ENCODE results near the gene VASN.

VASN gene

DNA sequence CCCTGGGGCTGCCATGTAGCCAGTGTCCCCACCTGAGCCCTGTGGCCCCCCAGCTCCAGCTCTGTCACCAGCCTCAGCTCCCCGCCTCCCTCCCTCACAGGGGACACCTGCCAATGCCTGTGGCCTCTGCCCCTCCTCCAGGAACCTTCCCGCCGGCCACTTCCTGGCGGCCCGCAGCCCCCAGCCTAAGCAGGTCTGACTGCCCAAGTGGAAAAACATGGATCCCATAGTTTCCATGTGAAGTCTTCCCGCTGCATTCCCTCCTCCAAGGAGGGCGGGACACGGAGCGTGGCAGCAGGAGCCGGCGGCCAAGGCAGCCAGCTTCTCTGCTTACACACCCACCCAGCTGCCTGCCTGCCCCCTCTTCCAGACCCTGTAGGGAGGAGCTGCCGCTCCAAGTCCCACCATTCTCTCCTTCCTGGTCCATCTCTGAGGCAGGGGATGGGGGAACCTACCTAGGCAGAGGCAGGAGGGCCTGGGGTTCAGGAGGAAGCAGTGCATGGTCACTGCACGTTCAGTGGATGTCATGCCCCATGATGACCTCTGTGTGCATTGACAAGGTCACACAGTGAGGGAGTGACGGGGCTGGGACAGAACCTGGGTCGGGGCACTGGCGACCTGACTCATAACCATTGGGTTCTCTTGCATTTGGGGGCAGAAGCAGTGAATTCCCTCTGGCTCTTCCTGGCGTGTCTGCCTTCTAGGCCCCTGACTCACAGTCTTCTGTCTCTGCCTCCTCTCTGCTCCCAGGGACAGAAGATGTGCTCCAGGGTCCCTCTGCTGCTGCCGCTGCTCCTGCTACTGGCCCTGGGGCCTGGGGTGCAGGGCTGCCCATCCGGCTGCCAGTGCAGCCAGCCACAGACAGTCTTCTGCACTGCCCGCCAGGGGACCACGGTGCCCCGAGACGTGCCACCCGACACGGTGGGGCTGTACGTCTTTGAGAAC, 8.7 kb downstream of the VASN start:
- H2BK12ac ChIP-seq (ENCODE audit: low read length) = no peak overlapping the region
- WGBS, 2 donors (ENCODE audit: extremely low coverage in 2 of 2, insufficient read length in 2 of 2, insufficient replicate concordance in 1 of 2) = no CpG with 5 or more reads among the region's 26 CpGs

DNA sequence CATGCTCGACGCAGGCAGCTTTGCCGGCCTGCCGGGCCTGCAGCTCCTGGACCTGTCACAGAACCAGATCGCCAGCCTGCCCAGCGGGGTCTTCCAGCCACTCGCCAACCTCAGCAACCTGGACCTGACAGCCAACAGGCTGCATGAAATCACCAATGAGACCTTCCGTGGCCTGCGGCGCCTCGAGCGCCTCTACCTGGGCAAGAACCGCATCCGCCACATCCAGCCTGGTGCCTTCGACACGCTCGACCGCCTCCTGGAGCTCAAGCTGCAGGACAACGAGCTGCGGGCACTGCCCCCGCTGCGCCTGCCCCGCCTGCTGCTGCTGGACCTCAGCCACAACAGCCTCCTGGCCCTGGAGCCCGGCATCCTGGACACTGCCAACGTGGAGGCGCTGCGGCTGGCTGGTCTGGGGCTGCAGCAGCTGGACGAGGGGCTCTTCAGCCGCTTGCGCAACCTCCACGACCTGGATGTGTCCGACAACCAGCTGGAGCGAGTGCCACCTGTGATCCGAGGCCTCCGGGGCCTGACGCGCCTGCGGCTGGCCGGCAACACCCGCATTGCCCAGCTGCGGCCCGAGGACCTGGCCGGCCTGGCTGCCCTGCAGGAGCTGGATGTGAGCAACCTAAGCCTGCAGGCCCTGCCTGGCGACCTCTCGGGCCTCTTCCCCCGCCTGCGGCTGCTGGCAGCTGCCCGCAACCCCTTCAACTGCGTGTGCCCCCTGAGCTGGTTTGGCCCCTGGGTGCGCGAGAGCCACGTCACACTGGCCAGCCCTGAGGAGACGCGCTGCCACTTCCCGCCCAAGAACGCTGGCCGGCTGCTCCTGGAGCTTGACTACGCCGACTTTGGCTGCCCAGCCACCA, 9.7 kb downstream of the VASN start:
- Histone ChIP-seq H3K18ac (ENCODE audit: low read length) (no peak overlapping the region), H4K91ac (ENCODE audit: low read depth, low read length, poor library complexity) (no peak overlapping the region), H3K9ac (ENCODE audit: low read depth, low read length, poor library complexity) (no peak overlapping the region), H3K4ac (ENCODE audit: low read length) (no peak overlapping the region), H3K4me2 (ENCODE audit: insufficient read depth, low read length, poor library complexity, severe bottlenecking) (no peak overlapping the region), H3K23ac (ENCODE audit: low read depth, low read length, poor library complexity) (peak overlapping the region; percentile 85), H3K27me3 (ENCODE audit: control insufficient read depth in 3 of 3, insufficient read depth in 3 of 3, low read depth in 1 of 3, low read length in 3 of 3) (no peaks in the 10 kb centered on the region), H2BK12ac (ENCODE audit: low read length) (peak overlapping the region; percentile 24), H3K4me3 (ENCODE audit: low read length in 2 of 2) (no peak overlapping the region), H2BK5ac (ENCODE audit: low read length) (peak overlapping the region; percentile 62), H2BK120ac (ENCODE audit: low read depth, low read length) (no peak overlapping the region), H3K36me3 (replicated peaks in 1 of 2; ENCODE audit: control insufficient read depth in 2 of 2, insufficient read depth in 2 of 2, low read length in 2 of 2) (peaks cover 5 to 20% of the 10 kb centered on the region in 2 donors), H3K27ac (replicated peaks; ENCODE audit: low read length) (no peak overlapping the region), H2BK15ac (ENCODE audit: low read length) (no peak overlapping the region), H3K9me3 (replicated peaks in 1 of 2; ENCODE audit: control insufficient read depth in 2 of 2, insufficient read depth in 1 of 2, low read depth in 1 of 2, low read length in 2 of 2) (no peaks in the 10 kb centered on the region), H2AK5ac (ENCODE audit: low read depth, low read length) (peak overlapping the region; percentile 12), H4K8ac (ENCODE audit: low read depth, low read length) (no peak overlapping the region), H3K79me1 (ENCODE audit: low read depth, low read length) (peaks cover 14% of the 10 kb centered on the region), H2AFZ (ENCODE audit: low read length) (no peak overlapping the region), H3K14ac (ENCODE audit: low read length) (peak overlapping the region; percentile 82), H3K4me1 (ENCODE audit: control insufficient read depth in 2 of 2, insufficient read depth in 1 of 2, low read depth in 1 of 2, low read length in 2 of 2) (peaks cover 15 to 25% of the 10 kb centered on the region in 2 donors)
- no CpG with 5 or more reads among the region's 59 CpGs for WGBS, 2 donors (ENCODE audit: extremely low coverage in 2 of 2, insufficient read length in 2 of 2, insufficient replicate concordance in 1 of 2)
- no peak for DNase-seq (ENCODE audit: low spot score)

More for the DNA sequence above, 8.7 kb downstream of the VASN start:
- peaks cover 15% of the 10 kb centered on the region for H3K79me1 ChIP-seq (ENCODE audit: low read depth, low read length)
- H3K4ac ChIP-seq (ENCODE audit: low read length) = no peak overlapping the region
- peak overlapping the region; percentile 75 for H2AK5ac ChIP-seq (ENCODE audit: low read depth, low read length)
- no peak overlapping the region for H3K27ac ChIP-seq (replicated peaks; ENCODE audit: low read length)
- no peaks in the 10 kb centered on the region for H3K9me3 ChIP-seq (replicated peaks in 1 of 2; ENCODE audit: control insufficient read depth in 2 of 2, insufficient read depth in 1 of 2, low read depth in 1 of 2, low read length in 2 of 2)
- no peak for DNase-seq (ENCODE audit: low spot score)
- H2BK15ac ChIP-seq (ENCODE audit: low read length) = peak overlapping the region; percentile 92
- H4K8ac ChIP-seq (ENCODE audit: low read depth, low read length) = peak overlapping the region; percentile 43
- peak overlapping the region; percentile 62 for H2BK5ac ChIP-seq (ENCODE audit: low read length)
- peaks cover 15 to 26% of the 10 kb centered on the region in 2 donors for H3K4me1 ChIP-seq (ENCODE audit: control insufficient read depth in 2 of 2, insufficient read depth in 1 of 2, low read depth in 1 of 2, low read length in 2 of 2)
- no peak overlapping the region for H2BK120ac ChIP-seq (ENCODE audit: low read depth, low read length)
- peak overlapping the region; percentile 64 for H3K18ac ChIP-seq (ENCODE audit: low read length)
- H3K36me3 ChIP-seq (replicated peaks in 1 of 2; ENCODE audit: control insufficient read depth in 2 of 2, insufficient read depth in 2 of 2, low read length in 2 of 2) = peaks cover 5 to 20% of the 10 kb centered on the region in 2 donors
- peak overlapping the region; percentile 89 for H3K23ac ChIP-seq (ENCODE audit: low read depth, low read length, poor library complexity)
- no peak overlapping the region for H3K14ac ChIP-seq (ENCODE audit: low read length)
- H4K91ac ChIP-seq (ENCODE audit: low read depth, low read length, poor library complexity) = no peak overlapping the region
- no peaks in the 10 kb centered on the region for H3K27me3 ChIP-seq (ENCODE audit: control insufficient read depth in 3 of 3, insufficient read depth in 3 of 3, low read depth in 1 of 3, low read length in 3 of 3)
- no peak overlapping the region for H3K9ac ChIP-seq (ENCODE audit: low read depth, low read length, poor library complexity)
- H2AFZ ChIP-seq (ENCODE audit: low read length) = no peak overlapping the region
- no peak overlapping the region for H3K4me2 ChIP-seq (ENCODE audit: insufficient read depth, low read length, poor library complexity, severe bottlenecking)
- no peak overlapping the region for H3K4me3 ChIP-seq (ENCODE audit: low read length in 2 of 2)

- Histone ChIP-seq H2BK5ac (ENCODE audit: low read length) (peak overlapping the region; percentile 62), H4K91ac (ENCODE audit: low read depth, low read length, poor library complexity) (peak overlapping the region; percentile 95), H3K36me3 (replicated peaks in 1 of 2; ENCODE audit: control insufficient read depth in 2 of 2, insufficient read depth in 2 of 2, low read length in 2 of 2) (peaks cover 5 to 20% of the 10 kb centered on the region in 2 donors), H3K18ac (ENCODE audit: low read length) (no peak overlapping the region), H3K9ac (ENCODE audit: low read depth, low read length, poor library complexity) (peak overlapping the region; percentile 21), H3K4ac (ENCODE audit: low read length) (no peak overlapping the region), H3K23ac (ENCODE audit: low read depth, low read length, poor library complexity) (peak overlapping the region; percentile 85), H2BK12ac (ENCODE audit: low read length) (no peak overlapping the region), H2AK5ac (ENCODE audit: low read depth, low read length) (no peak overlapping the region), H3K14ac (ENCODE audit: low read length) (no peak overlapping the region), H3K9me3 (replicated peaks in 1 of 2; ENCODE audit: control insufficient read depth in 2 of 2, insufficient read depth in 1 of 2, low read depth in 1 of 2, low read length in 2 of 2) (no peaks in the 10 kb centered on the region), H3K79me1 (ENCODE audit: low read depth, low read length) (peaks cover 13% of the 10 kb centered on the region), H3K4me2 (ENCODE audit: insufficient read depth, low read length, poor library complexity, severe bottlenecking) (no peak overlapping the region), H2BK15ac (ENCODE audit: low read length) (peak overlapping the region; percentile 58), H4K8ac (ENCODE audit: low read depth, low read length) (no peak overlapping the region), H2AFZ (ENCODE audit: low read length) (no peak overlapping the region), H3K4me3 (ENCODE audit: low read length in 2 of 2) (no peak overlapping the region), H3K4me1 (ENCODE audit: control insufficient read depth in 2 of 2, insufficient read depth in 1 of 2, low read depth in 1 of 2, low read length in 2 of 2) (peaks cover 15 to 20% of the 10 kb centered on the region in 2 donors), H2BK120ac (ENCODE audit: low read depth, low read length) (no peak overlapping the region), H3K27ac (replicated peaks; ENCODE audit: low read length) (no peak overlapping the region), H3K27me3 (ENCODE audit: control insufficient read depth in 3 of 3, insufficient read depth in 3 of 3, low read depth in 1 of 3, low read length in 3 of 3) (no peaks in the 10 kb centered on the region)
- no peak for DNase-seq (ENCODE audit: low spot score)
- WGBS, 2 donors (ENCODE audit: extremely low coverage in 2 of 2, insufficient read length in 2 of 2, insufficient replicate concordance in 1 of 2) = no CpG with 5 or more reads among the region's 55 CpGs
Observed at GRCh38 chr16:4381935-4382794, 10.5 kb downstream of the VASN start.
